HG02763 (cell line): ENCODE data around the gene SET.

Experiments
- ATAC-seq: cut with Tn5 transposase; IDR thresholded peaks from one replicate; pipeline ENCODE4 v1.9.1; 2021; ENCODE audit warnings: mild to moderate bottlenecking, moderate library complexity; ENCODE audit not compliant: unreplicated experiment

The SET gene

GRCh38 chr9:128707446-128707845, 18.4 kb downstream of the SET start:
- ATAC-seq: no peak

DNA sequence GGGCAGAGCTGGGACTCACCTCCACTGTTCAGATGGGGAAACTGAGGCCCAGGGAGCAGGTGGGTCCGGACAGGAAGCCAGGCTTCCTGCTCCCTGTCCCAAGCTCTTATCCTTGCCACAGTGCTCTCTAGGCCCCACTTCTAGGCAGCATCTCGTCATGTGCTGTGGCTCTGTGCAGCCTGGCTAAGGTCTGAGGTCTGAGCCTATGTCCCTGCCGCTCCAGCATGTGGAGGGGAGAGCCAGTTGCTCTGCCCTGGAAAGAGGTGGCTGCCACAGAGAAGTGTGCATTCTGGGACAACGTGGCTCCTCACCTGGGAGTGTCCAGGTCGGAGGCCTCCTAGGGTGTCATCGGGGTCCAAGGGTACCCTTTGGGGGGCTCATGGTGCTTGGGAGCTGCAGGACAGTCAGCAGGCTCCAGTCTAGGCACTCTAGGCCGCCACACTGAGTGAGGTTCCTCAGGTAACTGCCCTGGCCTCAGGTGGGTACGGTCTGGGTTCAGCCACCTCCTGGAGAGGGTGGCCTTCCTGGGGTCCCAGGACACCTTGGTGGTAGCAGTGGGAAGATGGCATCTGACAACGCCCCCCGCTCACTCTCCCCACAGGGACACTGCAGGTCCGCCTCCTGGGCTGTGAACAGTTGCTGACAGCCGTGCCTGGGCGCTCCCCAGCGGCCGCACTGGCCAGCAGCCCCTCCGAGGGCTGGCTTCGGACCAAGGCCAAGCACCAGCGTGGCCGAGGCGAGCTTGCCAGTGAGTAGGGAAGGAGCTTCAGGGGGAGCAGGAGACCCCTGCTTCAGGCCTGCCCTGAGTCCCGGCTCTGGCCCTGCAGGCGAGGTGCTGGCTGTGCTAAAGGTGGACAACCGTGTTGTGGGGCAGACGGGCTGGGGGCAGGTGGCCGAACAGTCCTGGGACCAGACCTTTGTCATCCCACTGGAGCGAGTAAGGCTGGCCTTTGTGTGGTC, 23.7 kb downstream of the SET start:
- no peak for ATAC-seq

- ATAC-seq: no peak
These were observed 24.4 kb downstream of the SET start for GRCh38 chr9:128713411-128713780.

DNA sequence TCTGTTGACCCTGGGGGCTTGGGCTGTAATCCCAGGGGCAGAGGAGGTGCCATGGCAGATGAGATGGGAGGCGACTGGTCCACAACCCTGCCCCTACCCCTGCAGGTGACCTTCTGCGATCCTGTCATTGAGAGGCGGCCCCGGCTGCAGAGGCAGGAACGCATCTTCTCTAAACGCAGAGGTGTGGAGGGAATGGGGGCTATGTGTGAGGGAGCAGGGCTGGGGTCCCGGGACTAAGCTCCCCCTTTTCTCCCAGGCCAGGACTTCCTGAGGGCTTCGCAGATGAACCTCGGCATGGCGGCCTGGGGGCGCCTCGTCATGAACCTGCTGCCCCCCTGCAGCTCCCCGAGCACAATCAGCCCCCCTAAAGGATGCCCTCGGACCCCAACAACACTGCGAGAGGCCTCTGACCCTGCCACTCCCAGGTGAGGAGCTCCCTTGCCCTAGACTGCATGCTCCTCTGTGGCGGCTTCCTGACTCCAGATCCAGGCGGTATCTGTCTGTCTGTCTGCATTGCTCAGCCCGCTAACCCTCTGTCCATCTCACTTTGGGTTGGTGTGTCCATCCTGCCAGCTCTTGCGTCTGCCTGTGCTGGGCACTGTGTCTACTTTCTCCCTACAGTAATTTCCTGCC, 25.0 kb downstream of the SET start:
- no peak for ATAC-seq

- no peak for ATAC-seq
These were observed 25.8 kb downstream of the SET start for GRCh38 chr9:128714586-128715435.

GRCh38 chr9:128715436-128715750, 26.4 kb downstream of the SET start:
- ATAC-seq: no peak

GRCh38 chr9:128716581-128717254, 27.7 kb downstream of the SET start:
- no peak for ATAC-seq

- ATAC-seq: no peak
These were observed 29.0 kb downstream of the SET start for GRCh38 chr9:128718047-128718446.

- ATAC-seq: no peak
These were observed 29.5 kb downstream of the SET start for GRCh38 chr9:128718475-128718874.

DNA sequence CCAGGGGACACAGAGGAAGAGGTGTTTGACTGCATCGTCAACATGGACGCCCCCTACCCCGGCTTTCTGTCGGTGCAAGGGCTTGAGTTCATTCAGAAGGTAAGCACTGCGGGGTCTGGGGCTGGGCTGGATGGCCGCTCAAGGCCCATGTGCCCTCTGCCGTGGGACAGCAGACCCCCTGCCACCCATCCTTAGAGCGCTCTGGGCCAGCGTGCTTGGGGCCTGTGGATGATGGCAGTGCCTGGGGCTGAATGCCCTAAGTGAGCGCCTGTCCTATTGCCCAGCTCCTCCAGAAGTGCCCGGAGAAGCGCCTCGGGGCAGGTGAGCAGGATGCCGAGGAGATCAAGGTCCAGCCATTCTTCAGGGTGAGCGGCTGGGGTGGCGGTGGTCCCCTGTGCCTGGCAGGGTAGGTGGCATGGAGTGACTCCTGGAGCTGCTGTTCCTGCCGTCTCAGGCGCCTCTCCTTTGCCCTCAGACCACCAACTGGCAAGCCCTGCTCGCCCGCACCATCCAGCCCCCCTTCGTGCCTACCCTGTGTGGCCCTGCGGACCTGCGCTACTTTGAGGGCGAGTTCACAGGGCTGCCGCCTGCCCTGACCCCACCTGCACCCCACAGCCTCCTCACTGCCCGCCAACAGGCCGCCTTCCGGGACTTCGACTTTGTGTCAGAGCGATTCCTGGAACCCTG, 31.0 kb downstream of the SET start:
- ATAC-seq: no peak

GRCh38 chr9:128720841-128721486, 31.9 kb downstream of the SET start:
- no peak for ATAC-seq

GRCh38 chr9:128721487-128722010, 32.5 kb downstream of the SET start:
- ATAC-seq: no peak

GRCh38 chr9:128722380-128723351, 33.6 kb downstream of the SET start:
- no peak for ATAC-seq

DNA sequence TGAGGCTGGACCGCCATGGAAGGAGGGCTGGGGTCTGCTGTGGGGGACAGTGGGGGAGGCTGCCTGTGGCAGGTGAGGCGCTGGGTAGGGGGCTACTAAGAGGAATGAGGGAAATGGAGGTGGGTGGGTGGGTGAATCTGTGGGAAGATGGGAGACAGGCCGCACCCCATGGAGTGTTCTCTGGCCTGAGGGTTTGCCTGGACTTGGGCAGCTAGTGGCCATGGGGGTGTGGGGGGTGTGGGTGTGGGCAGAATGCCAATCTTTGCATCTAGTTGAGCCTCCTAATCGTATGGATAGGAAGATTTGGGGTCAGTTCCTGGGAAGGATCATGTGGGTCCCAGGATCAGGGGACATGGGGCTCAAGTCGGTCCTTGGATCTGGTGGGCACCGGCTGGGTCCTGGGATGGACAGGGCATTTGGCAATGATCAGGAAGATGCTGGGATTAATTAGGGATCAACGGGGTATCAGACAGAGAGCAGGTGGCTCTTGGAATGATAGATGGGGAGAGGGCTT, 34.4 kb downstream of the SET start:
- no peak for ATAC-seq

DNA sequence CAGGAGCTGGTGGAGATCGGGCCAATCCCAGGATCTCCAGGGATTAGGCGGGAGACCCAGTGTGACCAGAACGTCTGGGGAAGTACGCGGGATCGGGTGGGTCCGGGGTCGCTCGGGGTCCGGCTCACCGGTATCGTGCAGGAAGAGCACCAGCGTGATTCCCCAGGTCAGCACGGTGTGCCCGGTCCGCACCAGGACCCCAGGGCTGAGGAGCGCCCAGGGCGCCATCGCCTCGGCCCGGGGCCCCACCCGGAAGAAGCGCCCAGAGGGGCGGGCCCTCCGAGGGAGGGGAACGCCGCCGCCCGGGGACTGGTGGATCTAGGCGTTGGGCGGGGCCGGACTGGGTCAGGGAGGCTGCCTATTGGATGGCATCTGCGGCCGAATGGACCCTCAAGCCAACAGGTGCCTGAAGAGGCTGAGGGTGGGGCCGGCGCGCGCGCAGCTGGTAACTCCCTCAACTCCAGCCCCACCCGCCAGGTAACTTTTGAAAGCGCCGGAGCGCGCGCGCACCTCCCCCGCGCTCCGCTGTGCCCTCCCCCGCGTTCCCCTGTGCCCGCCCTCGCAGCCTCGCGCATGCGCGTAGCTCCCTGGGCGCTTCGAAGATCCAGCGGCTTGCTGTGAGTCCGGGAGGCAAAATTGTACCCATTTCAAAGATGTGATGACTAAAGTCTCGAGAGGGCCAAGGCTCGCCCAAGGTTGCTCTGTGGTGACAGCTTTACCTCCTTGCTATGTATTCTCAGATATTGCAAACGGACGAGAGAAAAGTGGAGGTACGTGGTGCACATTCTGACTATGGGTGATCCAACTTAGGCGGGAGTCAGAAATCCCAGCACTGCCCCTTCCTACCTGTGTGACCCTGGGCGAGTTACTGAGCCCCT, 35.1 kb downstream of the SET start, which contains the start of gene ZDHHC12:
Gene ZDHHC12 (minus strand): TSS at position 262 of the 878 bp plus-strand sequence. CDS start 34 bp downstream, at position 228.
- peak; percentile 96 for ATAC-seq

GRCh38 chr9:128724744-128725211, 35.8 kb downstream of the SET start:
- no peak for ATAC-seq

GRCh38 chr9:128727640-128728248, 38.7 kb downstream of the SET start:
- no peak for ATAC-seq
